Hepatocyte (in vitro differentiated cells): ENCODE measurements around the gene PHLDB1. TPM values are rescaled to one million over a fixed set of nuclear protein-coding genes. Genes with fewer than 3 reads are reported as not detected.

Experiments
- DNase-seq: peaks from one replicate; pipeline ENCODE4 v3.0.0-alpha.2; 2016; ENCODE audit warnings: low spot score
- H2AFZ ChIP-seq: fragments of 200-600 bp; sonication (generic); 2 replicates; pipeline ENCODE4 v1.6.0; 2016; ENCODE audit warnings: antibody characterized with exemption, mild to moderate bottlenecking
- H3K27ac ChIP-seq: fragments of 200-600 bp; sonication (generic); 2 replicates; pipeline ENCODE4 v1.5.1; 2016; ENCODE audit warnings: mild to moderate bottlenecking
- H3K27me3 ChIP-seq: fragments of 200-600 bp; sonication (generic); 2 replicates; pipeline ENCODE4 v1.6.1; 2016
- H3K36me3 ChIP-seq: fragments of 200-600 bp; sonication (generic); replicated peaks from 2 replicates; pipeline ENCODE4 v1.5.1; 2016; ENCODE audit warnings: low read depth; ENCODE audit not compliant: insufficient read depth
- H3K4me1 ChIP-seq: fragments of 200-600 bp; sonication (generic); 2 replicates; pipeline ENCODE4 v1.5.1; 2016; ENCODE audit warnings: mild to moderate bottlenecking, moderate library complexity; ENCODE audit not compliant: insufficient read depth
- H3K4me2 ChIP-seq: fragments of 200-600 bp; sonication (generic); 2 replicates; pipeline ENCODE4 v1.6.0; 2016
- H3K4me3 ChIP-seq: fragments of 200-600 bp; sonication (generic); 2 replicates; pipeline ENCODE4 v1.5.1; 2016; ENCODE audit warnings: mild to moderate bottlenecking
- H3K79me2 ChIP-seq: fragments of 200-600 bp; sonication (generic); 2 replicates; pipeline ENCODE4 v1.6.0; 2017; ENCODE audit warnings: mild to moderate bottlenecking
- H3K9me2 ChIP-seq: fragments of 200-600 bp; sonication (generic); replicated peaks from 2 replicates; pipeline ENCODE4 v1.6.0; 2017; ENCODE audit warnings: mild to moderate bottlenecking; ENCODE audit not compliant: insufficient read depth
- H3K9me3 ChIP-seq: fragments of 200-600 bp; sonication (generic); 2 replicates; pipeline ENCODE4 v1.5.1; 2016; ENCODE audit warnings: low read depth, mild to moderate bottlenecking
- H4K20me1 ChIP-seq: fragments of 200-600 bp; sonication (generic); 2 replicates; pipeline ENCODE4 v1.6.0; 2016; ENCODE audit warnings: mild to moderate bottlenecking; ENCODE audit not compliant: insufficient read depth, poor library complexity, severe bottlenecking
- CTCF ChIP-seq: fragments of 200-600 bp; sonication (generic); IDR thresholded peaks from 2 replicates; pipeline ENCODE4 v1.5.1; 2016; ENCODE audit warnings: antibody characterized with exemption, mild to moderate bottlenecking; ENCODE audit not compliant: poor library complexity
- EZH2 ChIP-seq: fragments of 200-600 bp; sonication (generic); IDR thresholded peaks from 2 replicates; pipeline ENCODE4 v1.6.1; 2016; ENCODE audit warnings: antibody characterized with exemption, mild to moderate bottlenecking, borderline replicate concordance
- EZH2phosphoT487 ChIP-seq: fragments of 200-600 bp; sonication (generic); IDR thresholded peaks from one replicate; pipeline ENCODE4 v1.6.1; 2018; ENCODE audit warnings: antibody characterized with exemption, mild to moderate bottlenecking, low read depth, moderate library complexity; ENCODE audit not compliant: unreplicated experiment, severe bottlenecking
- WGBS: methylation state at CpG from one replicate; pipeline ENCODE4 v1.1.6; 2016; ENCODE audit warnings: low lambda C conversion rate; ENCODE audit errors: missing lambda C conversion rate; 5-methylcytosine and 5-hydroxymethylcytosine counted together
- polyA plus RNA-seq: library from polyadenylated mRNA; unstranded; fragments of >200 nt; fragmentation: Nextera tagmentation; extraction: Ambion mirVana; gene quantifications from 2 replicates; pipeline ENCODE4 v1.2.1, GENCODE V29; 2016
- total RNA-seq: library from RNA; depleted of rRNA; stranded (reverse); fragments of >200 nt; gene quantifications from 2 replicates; pipeline ENCODE4 v1.2.3, GENCODE V29; 2014

The PHLDB1 gene
- total and polyA plus RNA-seq, 2 experiments from 2014 or later, result 51.8 to 71.1 TPM

GRCh38 chr11:118660681-118661424, 53.4 kb downstream of the PHLDB1 start:
- H3K27me3 ChIP-seq, result no peaks in the 10 kb centered on the region
- H3K27ac ChIP-seq, result no peak overlapping the region
- H3K4me2 ChIP-seq, result no peak overlapping the region
- H3K79me2 ChIP-seq, result no peaks in the 10 kb centered on the region
- H3K4me1 ChIP-seq, result peaks cover 6% of the 10 kb centered on the region
- H4K20me1 ChIP-seq, result no peaks in the 10 kb centered on the region
- no peaks in the 10 kb centered on the region for H3K36me3 ChIP-seq
- WGBS, result 78% methylated on average over 7 of the region's 7 CpGs
- no peaks in the 10 kb centered on the region for H3K9me3 ChIP-seq
- no peak overlapping the region for H3K4me3 ChIP-seq
- H2AFZ ChIP-seq, result no peak overlapping the region
- no peak for TF ChIP-seq EZH2
- no peak for TF ChIP-seq CTCF
- peak; percentile 5 for DNase-seq
- H3K9me2 ChIP-seq, result no peaks in the 10 kb centered on the region

- H3K36me3 ChIP-seq, result no peaks in the 10 kb centered on the region
- peak; percentile 3 for DNase-seq
- no peak overlapping the region for H3K4me2 ChIP-seq
- no peaks in the 10 kb centered on the region for H3K79me2 ChIP-seq
- H3K9me2 ChIP-seq, result no peaks in the 10 kb centered on the region
- H2AFZ ChIP-seq, result no peak overlapping the region
- H3K4me3 ChIP-seq, result no peak overlapping the region
- H4K20me1 ChIP-seq, result no peaks in the 10 kb centered on the region
- H3K27me3 ChIP-seq, result no peaks in the 10 kb centered on the region
- peaks cover 6% of the 10 kb centered on the region for H3K4me1 ChIP-seq
- no peaks in the 10 kb centered on the region for H3K9me3 ChIP-seq
- WGBS, result 96% methylated on average over 19 of the region's 19 CpGs
- no peak for TF ChIP-seq EZH2
- no peak for TF ChIP-seq EZH2phosphoT487
- no peak for TF ChIP-seq CTCF
- no peak overlapping the region for H3K27ac ChIP-seq
Observed at GRCh38 chr11:118661425-118662301, 54.2 kb downstream of the PHLDB1 start.

GRCh38 chr11:118662401-118663271, 55.2 kb downstream of the PHLDB1 start:
- no peaks in the 10 kb centered on the region for H3K36me3 ChIP-seq
- H3K4me3 ChIP-seq, result no peak overlapping the region
- H4K20me1 ChIP-seq, result no peaks in the 10 kb centered on the region
- TF ChIP-seq EZH2phosphoT487 (no peak), EZH2 (no peak), CTCF (no peak)
- peak; percentile 8 for DNase-seq
- H2AFZ ChIP-seq, result no peak overlapping the region
- H3K27me3 ChIP-seq, result no peaks in the 10 kb centered on the region
- H3K27ac ChIP-seq, result no peak overlapping the region
- no peaks in the 10 kb centered on the region for H3K9me3 ChIP-seq
- H3K4me1 ChIP-seq, result peaks cover 6% of the 10 kb centered on the region
- no peak overlapping the region for H3K4me2 ChIP-seq
- no peaks in the 10 kb centered on the region for H3K79me2 ChIP-seq
- WGBS, result 60% methylated on average over 8 of the region's 8 CpGs
- H3K9me2 ChIP-seq, result no peaks in the 10 kb centered on the region
